GM18508 (cell line): Measurements from ENCODE around the gene NRBF2.

ENCODE experiments used
- ATAC-seq: cut with Tn5 transposase; IDR thresholded peaks from one replicate; pipeline ENCODE4 v1.9.1; 2021; ENCODE audit warnings: moderate number of reproducible peaks; ENCODE audit not compliant: insufficient read depth, unreplicated experiment

Gene NRBF2

DNA sequence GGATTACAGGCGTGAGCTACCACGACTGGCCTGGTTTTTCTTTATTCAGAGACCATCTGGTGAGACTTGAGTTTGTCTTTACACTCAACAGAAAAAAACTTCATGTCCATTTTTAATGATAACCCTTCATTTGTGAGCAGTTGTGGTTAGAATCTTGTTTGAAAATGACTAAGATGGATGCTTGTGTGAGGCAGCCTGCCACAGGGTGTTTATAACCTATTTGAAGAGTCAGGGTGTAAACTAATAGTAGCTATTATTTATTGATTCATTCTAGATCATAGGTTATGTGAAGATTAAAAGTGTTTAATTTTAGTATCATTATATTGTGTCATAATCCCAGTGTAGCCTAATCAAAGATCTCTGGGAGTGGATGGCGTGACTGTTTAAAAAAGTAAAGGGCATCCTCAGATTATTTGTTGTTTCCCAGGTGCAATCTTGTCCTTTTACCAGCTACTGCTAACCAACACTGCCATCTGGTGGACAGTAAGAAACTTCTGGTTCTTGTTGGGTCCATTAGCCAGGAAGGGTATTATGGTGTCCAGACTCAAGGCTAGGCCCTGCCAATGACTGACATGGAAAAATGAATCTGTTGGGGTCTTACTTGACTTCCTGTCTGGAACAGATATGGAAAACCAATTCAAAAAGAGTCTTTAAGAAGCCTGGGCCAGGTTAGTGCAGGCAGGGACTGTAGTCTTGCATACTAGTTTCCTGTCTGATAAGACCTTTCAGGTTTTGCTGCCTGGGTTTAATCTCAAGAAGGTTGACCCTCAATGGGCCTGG, 24.9 kb downstream of the NRBF2 start:
- ATAC-seq: no peak

DNA sequence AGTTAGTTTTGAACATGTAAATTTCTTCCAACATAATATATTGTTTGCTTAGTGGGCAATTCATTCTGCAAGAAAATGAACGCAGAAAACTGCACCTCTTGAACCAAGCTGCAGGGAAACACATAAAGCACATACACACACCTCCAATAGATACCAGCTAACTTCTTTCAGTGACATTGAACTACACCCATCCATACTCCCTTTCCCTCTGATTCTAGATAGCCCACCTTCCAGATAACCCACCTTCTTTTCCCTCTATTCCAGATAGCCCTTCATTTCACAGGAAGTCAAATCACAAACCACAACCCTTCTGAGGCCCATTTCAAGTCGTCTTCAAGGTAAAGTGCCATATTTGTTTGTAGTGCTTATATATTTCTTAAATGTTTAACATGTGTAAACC, 28.5 kb downstream of the NRBF2 start:
- ATAC-seq: no peak

DNA sequence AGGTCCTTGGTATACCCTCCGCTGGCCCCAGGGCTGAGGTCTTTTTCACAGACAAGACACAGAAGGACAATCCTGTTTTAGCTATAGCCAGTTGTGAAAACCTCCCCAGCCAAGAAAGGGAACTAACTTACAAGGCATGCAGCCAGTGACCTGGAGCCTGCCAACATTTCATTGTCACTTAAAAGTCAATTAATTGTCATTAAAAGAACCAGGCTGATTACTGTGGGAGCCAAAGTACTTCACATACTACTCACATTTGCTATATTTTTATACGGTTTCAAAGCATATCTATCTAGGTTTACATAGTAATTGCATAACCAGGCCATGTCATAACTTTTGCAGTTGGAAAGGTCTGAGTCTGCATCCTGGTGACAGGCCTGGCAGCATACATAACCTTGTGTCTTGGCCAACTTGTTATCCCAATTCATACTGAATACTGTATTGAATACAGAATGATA, 31.1 kb downstream of the NRBF2 start:
- no peak for ATAC-seq

DNA sequence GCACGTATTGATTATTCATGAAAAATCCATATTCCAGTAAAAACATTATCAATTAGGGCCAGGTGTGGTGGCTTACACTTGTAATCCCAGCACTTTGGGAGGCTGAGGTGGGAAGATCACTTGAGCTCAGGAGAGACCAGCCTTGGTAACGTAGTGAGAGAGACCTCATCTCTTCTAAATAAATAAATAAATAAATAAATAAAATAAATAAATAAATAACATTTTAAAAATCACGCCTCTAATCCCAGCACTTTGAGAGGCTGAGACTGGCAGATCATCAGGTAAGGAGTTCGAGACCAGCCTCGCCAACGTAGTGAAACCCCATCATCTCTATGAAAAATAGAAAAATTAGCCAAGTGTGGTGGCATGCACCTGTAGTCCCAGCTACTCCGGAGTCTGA, 32.1 kb downstream of the NRBF2 start:
- no peak for ATAC-seq

DNA sequence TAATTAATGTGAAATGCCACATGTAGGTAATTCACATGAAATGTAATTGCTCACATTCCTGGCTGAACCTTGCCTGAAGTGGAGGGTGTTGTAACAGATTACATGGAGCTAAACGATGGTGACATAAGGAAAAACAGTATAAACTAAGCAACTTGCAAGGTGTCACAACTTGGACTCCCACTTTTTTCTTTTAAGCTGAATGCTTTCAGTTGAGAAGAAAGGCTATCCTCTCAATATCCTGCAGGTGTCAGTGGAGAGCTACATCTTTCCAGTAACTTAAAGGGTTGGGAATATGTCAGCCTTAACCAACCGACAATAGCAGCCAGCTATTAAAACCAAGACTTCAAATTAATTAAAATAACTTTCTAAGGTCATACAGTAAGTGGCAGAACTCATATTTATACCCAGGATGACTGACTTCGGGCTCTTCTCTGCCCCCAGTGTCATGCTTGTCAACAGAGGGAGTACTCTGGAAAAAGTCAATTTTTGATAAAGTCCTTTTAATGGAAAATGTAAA, 33.7 kb downstream of the NRBF2 start:
- no peak for ATAC-seq

DNA sequence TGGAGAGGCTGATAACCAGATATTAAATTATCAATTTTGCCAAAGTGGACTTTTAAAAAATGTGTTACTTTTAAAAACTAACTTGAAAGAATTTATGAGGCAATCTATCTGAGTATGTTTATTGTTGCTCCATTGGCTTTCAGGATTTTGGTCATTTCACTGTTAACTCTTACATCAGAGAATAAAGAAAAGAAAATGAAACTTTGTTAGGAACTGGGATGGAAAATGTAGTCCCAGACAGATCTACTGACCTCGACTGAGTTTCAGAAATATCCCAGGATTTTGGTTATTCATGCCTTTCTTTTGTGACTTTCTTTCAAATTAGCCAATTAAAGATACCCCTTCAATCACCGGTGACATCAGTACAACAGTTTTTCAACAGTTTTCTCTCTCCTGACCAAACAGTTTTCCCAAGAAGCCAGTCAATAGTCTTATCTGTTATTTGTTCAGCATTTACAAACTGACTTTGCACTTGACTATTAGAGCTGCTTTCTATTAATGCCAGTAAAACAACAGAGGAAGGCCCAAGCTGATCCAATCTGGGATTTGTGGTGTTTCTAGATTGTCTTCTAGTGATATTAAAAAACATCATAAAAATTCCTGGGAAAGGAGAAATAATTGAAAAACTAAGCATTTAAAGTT, 35.8 kb downstream of the NRBF2 start:
- no peak for ATAC-seq

DNA sequence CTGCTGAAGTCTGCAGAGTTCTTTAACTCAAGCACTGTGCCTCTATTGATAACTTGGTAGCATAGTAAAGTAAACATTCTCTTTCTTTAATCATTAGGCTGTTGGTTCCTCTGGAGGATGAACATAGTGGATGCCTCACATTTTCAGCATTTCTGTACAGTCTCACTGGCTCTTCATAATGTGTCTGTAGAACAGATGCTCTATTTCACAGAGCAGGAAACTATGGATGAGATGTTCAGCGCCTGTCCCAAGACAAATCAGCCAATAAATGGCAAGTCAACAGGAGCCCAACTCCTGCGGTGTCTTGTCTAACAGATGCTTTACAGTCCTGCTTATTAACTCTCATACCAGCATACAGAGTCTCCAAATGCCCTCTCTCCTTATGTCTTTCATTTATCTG, 36.5 kb downstream of the NRBF2 start:
- no peak for ATAC-seq

DNA sequence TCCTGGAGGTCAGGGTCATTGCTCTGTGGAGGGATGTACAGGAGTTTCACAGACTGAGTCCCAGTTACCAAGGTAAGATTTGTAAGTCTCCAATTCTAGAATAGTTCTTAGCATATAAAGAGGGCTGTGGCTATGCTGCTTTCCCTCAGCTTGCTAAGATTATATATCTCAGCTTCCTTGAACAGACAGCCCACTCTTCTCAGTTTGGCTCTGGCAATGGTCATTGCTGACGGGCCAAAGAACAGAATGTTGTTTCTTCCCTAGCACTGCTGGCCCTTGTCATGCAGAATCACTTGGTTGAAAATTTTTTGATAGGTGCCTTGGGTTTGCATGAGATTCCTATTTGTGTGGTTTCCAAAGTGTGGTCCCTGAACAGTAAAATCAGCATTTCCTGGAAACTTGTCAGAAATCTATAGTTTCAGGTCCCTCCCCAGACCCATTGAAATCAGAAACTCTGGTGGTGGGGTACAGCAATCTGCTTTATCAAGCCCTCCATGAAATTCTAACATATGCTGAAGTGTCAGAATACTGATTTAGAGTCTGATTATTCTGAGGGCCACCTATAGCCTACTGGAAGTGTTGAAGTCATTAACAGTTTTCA, 38.2 kb downstream of the NRBF2 start:
- no peak for ATAC-seq

DNA sequence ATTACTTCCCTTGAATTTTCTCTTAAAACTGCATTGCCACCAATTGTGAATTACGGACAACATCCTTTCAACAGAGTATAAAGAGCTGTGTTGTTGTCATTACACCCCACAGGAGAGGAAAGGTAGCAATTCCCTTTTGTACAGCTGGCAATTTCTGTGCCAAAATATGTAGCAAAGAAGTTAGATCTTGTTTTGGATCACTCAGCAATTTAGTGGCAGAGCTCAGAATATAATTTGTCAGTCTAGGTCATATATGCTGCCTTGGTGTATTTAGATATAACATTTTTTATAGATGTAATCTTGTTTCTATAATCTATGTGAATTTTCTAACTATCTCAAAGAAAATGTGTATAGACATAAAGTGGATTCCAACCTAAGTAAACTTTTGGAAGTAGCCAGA, 38.8 kb downstream of the NRBF2 start:
- ATAC-seq: no peak

DNA sequence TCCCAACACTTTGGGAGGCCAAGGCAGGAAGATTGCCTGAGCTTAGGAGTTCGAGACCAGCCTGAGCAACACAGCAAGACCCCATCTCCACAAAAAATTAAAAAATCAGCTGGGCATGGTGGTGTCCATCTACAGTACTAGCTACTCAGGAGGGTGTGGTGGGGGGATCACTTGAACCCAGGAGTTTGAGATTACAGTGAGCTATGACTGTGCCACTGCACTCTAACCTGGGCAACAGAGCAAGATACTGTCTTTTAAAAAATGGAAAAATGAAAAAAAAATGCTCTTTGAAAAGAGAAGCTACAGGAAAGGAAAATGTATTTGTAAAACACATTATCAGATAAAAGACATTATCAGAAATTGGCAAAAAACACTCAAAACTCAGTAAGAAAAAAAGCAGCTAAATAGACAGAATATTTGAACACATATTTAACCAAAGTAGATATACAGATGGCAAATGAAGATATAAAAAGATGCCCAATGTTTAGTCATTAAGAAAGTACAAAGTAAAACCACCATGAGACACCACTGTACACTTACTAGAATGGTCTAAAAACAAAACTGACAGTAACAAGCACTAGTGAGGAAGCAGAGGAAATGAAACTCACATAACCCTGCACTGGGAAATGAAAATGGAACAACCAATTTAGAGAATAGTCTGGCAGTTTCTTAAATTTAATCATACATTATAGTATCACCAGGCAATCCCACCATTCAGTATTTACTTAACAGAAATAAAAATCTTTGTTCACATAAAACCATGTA, 40.5 kb downstream of the NRBF2 start:
- ATAC-seq: peak; percentile 99

DNA sequence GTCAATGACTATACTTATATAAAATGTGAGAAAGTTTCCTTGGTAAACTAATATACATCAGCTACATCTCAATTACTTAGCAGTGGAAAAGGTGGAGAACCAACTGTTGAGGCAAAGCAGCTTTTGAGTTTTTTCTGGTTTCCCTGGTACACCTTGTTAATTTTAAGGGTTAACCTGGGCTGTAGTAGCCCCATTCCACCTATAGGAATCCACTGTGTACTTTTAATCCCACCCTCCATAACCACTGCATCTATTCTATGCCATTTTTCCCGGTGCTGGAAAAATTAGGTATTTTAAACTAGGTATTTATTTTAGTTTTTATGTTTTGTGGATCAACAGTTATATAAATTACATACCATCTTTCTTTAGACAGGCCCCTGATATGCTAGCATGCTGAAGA, 42.4 kb downstream of the NRBF2 start:
- ATAC-seq: no peak

DNA sequence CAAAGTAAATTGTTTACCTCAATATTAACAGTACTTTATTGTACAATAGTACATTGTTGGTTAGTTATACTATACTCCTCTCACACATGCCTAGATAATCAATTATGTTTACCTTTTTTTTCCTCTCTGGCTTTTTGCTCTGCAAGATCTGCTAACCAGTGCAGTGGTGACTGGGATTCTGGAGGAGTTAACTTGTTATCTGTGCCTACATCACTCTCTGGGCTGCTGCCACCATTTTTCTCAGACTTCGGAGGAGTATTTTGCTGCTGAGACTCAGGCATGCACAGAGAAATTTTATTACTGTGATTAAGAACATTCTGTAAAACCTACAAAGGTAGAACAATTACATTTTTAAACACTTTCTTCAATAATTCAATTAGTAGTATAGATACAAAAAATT, 59.7 kb downstream of the NRBF2 start:
- ATAC-seq: no peak

DNA sequence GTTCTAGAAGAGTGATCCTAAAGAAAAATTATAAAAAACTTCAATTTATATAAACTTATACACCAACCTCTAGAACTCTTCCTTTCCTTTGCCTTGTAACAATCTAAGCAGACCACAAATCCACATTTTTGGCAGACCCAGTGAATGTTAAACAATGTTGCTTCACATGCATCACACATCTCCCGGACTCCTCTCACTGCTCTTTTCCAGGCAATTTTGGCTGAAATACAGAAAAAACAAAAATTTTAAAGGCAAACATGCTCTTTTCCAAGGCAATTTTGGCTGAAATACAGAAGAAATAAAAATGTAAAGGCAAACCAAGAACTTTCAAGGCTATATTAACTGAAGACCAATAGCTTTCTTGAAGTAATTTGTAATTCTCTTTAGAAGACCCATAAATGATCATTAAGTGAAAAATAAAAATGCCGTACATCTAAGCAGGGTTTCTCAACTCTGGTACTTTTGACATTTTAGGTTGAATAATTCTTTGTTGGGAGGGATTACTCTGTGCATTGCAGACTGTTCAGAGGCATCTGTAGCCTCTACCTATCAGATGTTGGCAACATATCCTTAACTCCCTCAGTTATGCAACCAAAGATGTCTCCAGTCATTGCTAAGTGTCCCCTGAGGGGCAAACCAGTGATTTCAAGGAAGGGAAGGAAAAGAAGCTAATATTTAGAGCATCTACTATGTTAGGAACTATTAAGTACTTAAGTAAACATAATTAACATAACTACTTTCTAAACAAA, 64.4 kb downstream of the NRBF2 start:
- no peak for ATAC-seq

DNA sequence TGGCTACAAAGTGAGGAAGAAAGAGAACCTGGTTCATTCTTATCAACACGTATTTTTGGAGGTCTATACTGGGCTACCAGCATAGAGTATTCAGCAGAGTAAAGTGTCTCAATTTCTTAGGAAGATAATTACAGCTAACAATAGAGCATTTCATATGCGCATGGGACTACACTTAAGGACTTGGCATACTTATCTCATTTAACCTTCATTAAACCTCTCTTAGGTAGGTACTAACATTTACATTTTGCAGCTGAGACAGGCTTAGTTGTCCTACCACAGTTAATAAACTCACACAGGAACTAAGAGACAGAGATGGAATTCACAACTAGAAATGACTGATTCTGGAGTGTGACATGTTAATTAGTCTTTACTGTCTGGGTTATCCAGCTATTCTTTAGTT, 66.6 kb downstream of the NRBF2 start:
- no peak for ATAC-seq

DNA sequence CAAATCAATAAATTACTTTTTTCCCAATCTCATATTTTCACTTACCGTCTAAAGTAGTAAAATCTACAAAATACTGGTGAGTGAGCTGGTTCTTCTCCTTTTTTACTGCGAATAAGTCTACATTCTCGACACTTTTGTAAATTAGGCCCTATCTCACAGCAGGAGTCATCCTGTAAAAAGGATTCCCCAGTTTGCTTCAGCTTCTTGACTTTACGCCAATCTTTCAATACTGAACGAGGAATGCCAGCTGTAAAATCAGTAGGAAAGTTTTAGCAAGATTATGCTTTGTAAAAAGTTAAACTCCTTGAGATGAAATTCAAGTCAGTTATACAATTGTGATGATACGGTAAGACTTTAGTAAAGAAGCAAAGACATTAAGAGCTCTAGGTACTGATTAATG, 67.3 kb downstream of the NRBF2 start:
- no peak for ATAC-seq

DNA sequence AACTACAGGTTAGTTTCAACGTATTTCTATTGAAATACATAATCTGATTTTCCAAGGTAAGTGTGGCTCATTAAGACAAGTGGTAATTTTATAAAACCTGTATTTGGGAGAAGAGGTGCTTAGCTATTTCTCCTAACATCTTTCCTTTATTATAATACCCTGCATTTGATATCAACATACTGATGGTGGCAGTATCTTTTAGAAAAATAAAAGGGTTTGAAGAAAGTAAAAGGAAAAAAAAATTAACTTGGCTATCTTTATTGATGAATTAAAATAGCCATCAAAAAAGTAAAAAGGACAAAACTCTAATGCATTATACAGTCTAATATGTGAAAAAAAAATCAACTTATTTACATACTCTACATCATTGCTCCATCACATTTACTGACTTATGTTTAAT, 68.0 kb downstream of the NRBF2 start:
- no peak for ATAC-seq
